Cardiac fibroblast (primary cell): ENCODE results near the gene EIF4A2.

Experiments
- DNase-seq, 2 donors: peaks; one replicate each; pipeline versions ENCODE4 v3.0.0 to v3.0.0-alpha.2; 2010; ENCODE audit warnings: low read depth in 2 of 2
- H3K4me3 ChIP-seq, 2 donors: replicated peaks in 1 of 2; 1 replicate in 1 of 2; 2 replicates in 1 of 2; pipeline ENCODE4 v1.5.1; 2011; ENCODE audit warnings: low read depth in 2 of 2, low read length in 2 of 2, mild to moderate bottlenecking in 2 of 2, moderate library complexity in 1 of 2
- CTCF ChIP-seq: IDR thresholded peaks from one replicate; pipeline ENCODE4 v1.5.1; 2011; ENCODE audit warnings: low read depth, mild to moderate bottlenecking, low read length, inconsistent platforms

EIF4A2 gene

GRCh38 chr3:186760897-186761447, 22.4 kb upstream of the EIF4A2 start:
- DNase-seq = no peak
- no peak overlapping the region for H3K4me3 ChIP-seq
- TF ChIP-seq CTCF = no peak

- no peak for DNase-seq
- peak overlapping the region; percentile 23 to 35 for H3K4me3 ChIP-seq
- TF ChIP-seq CTCF = no peak
Measured at GRCh38 chr3:186772281-186772694, 11.1 kb upstream of the EIF4A2 start.

GRCh38 chr3:186772701-186773417, 10.5 kb upstream of the EIF4A2 start:
- no peak for TF ChIP-seq CTCF
- peak overlapping the region; percentile 23 to 35 for H3K4me3 ChIP-seq

GRCh38 chr3:186775999-186776398, 7.4 kb upstream of the EIF4A2 start:
- no peak overlapping the region for H3K4me3 ChIP-seq
- no peak for TF ChIP-seq CTCF
- no peak for DNase-seq

More at GRCh38 chr3:186772701-186773417, 10.5 kb upstream of the EIF4A2 start:
- peak; percentile 46 to 47 for DNase-seq

- no peak for TF ChIP-seq CTCF
- no peak overlapping the region for H3K4me3 ChIP-seq
- DNase-seq = no peak
Measured at GRCh38 chr3:186779204-186779603, 4.2 kb upstream of the EIF4A2 start.

GRCh38 chr3:186782542-186783057, 777 bp upstream of the EIF4A2 start:
- DNase-seq = no peak
- H3K4me3 ChIP-seq = peak overlapping the region; percentile 69 to 93
- no peak for TF ChIP-seq CTCF
